Suppressor macrophage (primary cell): Measurements from ENCODE around the gene NDUFS6.

Source experiments
- DNase-seq, 4 experiments: peaks; one replicate each; pipeline ENCODE4 v3.0.0-alpha.2; 2020 to 2022

NDUFS6 gene

DNA sequence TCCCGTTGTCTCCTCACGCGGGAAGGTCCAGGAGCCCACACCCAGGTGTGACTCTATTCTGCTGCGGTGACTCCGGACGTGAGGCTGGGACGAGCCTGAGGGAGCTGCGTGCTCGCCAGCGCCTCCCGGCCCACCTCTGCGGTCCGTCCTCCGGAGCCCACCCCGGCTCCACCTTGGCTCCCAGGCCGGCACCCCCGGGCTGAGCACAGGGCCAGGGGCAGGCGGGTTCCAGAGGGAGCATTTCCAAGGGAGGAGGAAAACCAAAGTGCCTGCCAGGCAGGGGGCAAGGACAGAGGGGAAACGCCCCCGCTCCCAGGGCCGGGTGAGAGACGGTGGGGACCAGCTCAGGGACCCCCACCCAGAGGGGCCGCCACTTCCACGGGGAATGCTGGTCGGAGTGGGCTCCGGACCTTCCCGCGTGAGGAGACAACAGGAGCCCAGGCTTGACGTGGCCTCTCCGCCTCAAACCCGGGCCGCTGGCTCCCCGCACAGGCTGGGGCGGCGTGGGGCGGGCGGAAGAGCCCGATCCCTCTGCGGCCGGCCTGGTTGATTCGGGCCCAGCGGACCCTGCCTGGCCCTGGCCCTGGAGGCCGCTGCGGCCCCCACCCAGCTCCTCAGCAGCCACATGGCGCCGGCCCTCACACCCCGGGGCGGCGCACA is 55.5 kb downstream of the NDUFS6 start:
- DNase-seq = no peak

GRCh38 chr5:1857256-1857600 is 56.0 kb downstream of the NDUFS6 start:
- no peak for DNase-seq

- no peak for DNase-seq
Measured at GRCh38 chr5:1858436-1858835, 57.2 kb downstream of the NDUFS6 start.

DNA sequence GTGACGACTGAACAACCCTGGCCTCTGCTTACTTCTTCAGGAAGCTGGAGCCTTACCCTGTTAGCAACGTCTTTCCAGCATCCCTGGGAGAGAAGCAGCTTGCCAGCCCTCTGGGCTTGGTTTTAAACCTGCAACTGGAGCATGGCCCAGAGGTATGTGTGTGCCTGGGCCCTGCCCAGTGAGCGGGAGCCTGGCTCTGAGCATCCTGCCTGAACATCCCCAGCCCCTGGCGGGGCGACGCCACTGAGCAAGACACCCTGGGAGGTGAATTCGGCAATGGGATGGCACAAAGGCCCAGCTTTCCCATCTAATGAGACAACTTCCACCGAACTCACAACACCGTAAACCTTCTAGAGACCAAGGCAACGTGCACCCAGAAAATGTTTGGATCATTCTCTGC is 57.9 kb downstream of the NDUFS6 start:
- DNase-seq = no peak

GRCh38 chr5:1860021-1860610 is 58.9 kb downstream of the NDUFS6 start:
- DNase-seq = no peak

DNA sequence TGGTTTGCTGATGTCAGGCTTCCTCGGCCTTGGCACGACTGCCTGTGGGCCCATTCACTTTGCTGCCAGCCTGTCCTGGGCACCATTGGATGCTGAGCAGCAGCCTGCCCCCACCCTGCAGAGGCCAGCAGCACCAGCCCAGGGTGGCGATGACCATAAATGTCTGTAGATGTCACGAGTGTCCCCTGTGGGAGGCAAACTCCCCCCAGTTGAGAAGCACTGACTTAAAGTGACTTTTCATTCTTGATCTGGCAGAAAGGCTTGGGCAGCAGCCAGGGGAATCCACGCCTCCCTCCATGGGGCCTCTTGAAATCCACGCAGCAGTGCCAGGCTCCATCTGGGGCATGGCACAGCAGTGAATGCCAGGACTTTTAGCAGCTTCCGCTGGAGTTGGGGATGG is 59.7 kb downstream of the NDUFS6 start:
- no peak for DNase-seq

- no peak for DNase-seq
Measured at GRCh38 chr5:1864896-1865440, 63.8 kb downstream of the NDUFS6 start.

GRCh38 chr5:1865486-1865885 is 64.3 kb downstream of the NDUFS6 start:
- no peak for DNase-seq
